ENCODE data around the gene CLRN2.

Gene CLRN2

DNA sequence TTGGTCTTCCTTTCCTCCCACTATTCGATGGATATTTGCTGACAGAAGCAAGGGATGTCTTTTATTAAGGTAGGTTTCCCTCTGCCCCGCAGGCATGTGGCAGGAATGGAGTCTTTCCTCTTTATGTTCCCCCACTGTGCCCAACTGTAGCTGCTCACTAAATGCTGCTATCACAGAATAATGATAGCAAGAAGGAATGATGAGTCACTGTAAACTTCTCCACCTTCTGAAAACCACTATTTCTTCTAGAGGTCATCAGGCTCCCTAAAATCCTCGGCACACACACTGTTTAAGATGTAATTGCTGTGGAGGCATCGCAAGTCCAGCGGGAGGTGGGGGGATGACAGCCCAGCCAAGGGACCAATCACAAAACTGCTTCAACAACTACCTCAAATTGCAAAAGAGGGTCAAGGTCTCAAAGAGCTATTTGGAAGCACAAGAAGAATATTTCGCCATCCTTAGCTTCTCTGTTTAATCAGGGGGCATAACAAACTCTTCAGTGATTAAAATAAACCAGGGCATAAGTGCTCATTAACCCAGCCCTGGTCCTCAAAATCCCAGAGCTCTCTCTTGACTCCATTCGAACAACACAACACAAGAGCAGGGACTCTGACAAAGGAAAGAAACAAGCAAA, 17.0 kb upstream of the CLRN2 start:
- no peak for DNase-seq (ENCODE audit: low read depth)
- TF ChIP-seq, protein P1, sequence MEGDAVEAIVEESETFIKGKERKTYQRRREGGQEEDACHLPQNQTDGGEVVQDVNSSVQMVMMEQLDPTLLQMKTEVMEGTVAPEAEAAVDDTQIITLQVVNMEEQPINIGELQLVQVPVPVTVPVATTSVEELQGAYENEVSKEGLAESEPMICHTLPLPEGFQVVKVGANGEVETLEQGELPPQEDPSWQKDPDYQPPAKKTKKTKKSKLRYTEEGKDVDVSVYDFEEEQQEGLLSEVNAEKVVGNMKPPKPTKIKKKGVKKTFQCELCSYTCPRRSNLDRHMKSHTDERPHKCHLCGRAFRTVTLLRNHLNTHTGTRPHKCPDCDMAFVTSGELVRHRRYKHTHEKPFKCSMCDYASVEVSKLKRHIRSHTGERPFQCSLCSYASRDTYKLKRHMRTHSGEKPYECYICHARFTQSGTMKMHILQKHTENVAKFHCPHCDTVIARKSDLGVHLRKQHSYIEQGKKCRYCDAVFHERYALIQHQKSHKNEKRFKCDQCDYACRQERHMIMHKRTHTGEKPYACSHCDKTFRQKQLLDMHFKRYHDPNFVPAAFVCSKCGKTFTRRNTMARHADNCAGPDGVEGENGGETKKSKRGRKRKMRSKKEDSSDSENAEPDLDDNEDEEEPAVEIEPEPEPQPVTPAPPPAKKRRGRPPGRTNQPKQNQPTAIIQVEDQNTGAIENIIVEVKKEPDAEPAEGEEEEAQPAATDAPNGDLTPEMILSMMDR (conservative IDR thresholded peaks at IDR 0.05; ENCODE audit: control insufficient read depth, insufficient read depth, low read depth, low read length): no peak
- no peak overlapping the region for H3K4me3 ChIP-seq (ENCODE audit: control insufficient read depth, low read depth, low read length)

- H3K4me3 ChIP-seq (ENCODE audit: control insufficient read depth, low read depth, low read length): no peak overlapping the region
- TF ChIP-seq, protein P1 (conservative IDR thresholded peaks at IDR 0.05; ENCODE audit: control insufficient read depth, insufficient read depth, low read depth, low read length): no peak
- DNase-seq (ENCODE audit: low read depth): no peak
Observed at GRCh38 chr4:17500574-17500973, 14.4 kb upstream of the CLRN2 start.

GRCh38 chr4:17502756-17503155, 12.2 kb upstream of the CLRN2 start:
- TF ChIP-seq, protein P1 (conservative IDR thresholded peaks at IDR 0.05; ENCODE audit: control insufficient read depth, insufficient read depth, low read depth, low read length): no peak
- no peak for DNase-seq (ENCODE audit: low read depth)
- no peak overlapping the region for H3K4me3 ChIP-seq (ENCODE audit: control insufficient read depth, low read depth, low read length)

- DNase-seq (ENCODE audit: low read depth): no peak
Observed at GRCh38 chr4:17504081-17504480, 10.9 kb upstream of the CLRN2 start.

GRCh38 chr4:17510582-17510981, 4.4 kb upstream of the CLRN2 start:
- peak overlapping the region; percentile 66 for H3K4me3 ChIP-seq (ENCODE audit: control insufficient read depth, low read depth, low read length)

More at GRCh38 chr4:17504081-17504480, 10.9 kb upstream of the CLRN2 start:
- H3K4me3 ChIP-seq (ENCODE audit: control insufficient read depth, low read depth, low read length): no peak overlapping the region
- TF ChIP-seq, protein P1 (conservative IDR thresholded peaks at IDR 0.05; ENCODE audit: control insufficient read depth, insufficient read depth, low read depth, low read length): no peak

GRCh38 chr4:17511051-17511450, 3.9 kb upstream of the CLRN2 start:
- TF ChIP-seq, protein P1 (conservative IDR thresholded peaks at IDR 0.05; ENCODE audit: control insufficient read depth, insufficient read depth, low read depth, low read length): no peak
- peak; percentile 37 for DNase-seq (ENCODE audit: low read depth)
- H3K4me3 ChIP-seq (ENCODE audit: control insufficient read depth, low read depth, low read length): peak overlapping the region; percentile 66

More at GRCh38 chr4:17510582-17510981, 4.4 kb upstream of the CLRN2 start:
- TF ChIP-seq, protein P1 (conservative IDR thresholded peaks at IDR 0.05; ENCODE audit: control insufficient read depth, insufficient read depth, low read depth, low read length): no peak
- no peak for DNase-seq (ENCODE audit: low read depth)
